ENCODE measurements around the gene KEL. TPM values are rescaled to one million over a fixed set of nuclear protein-coding genes. Genes with fewer than 3 reads are reported as not detected.

The KEL gene
- total RNA-seq, 4 donors from 2014 or later = 0.51 to 0.88 TPM; not detected in 2

DNA sequence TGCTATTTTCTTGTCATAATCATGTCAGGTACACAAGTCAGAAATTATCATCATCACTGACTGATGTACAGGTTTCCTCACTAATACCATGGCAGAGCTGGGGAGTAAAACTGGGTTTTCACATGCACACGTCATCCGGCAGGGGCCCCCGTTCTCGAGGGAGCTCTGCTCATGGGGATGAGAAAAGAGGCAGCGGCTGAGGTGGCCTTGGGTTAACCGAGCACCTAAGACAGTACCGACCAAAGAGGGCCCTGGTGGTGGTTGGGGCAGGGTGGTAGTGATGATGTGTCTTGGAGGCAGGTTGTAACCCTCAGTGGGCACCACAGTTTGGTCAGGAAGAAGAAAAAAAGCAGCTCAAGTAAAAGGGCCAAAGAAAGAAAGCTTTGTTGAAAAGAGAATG is 64.5 kb downstream of the KEL start:
- TF ChIP-seq, protein P1, sequence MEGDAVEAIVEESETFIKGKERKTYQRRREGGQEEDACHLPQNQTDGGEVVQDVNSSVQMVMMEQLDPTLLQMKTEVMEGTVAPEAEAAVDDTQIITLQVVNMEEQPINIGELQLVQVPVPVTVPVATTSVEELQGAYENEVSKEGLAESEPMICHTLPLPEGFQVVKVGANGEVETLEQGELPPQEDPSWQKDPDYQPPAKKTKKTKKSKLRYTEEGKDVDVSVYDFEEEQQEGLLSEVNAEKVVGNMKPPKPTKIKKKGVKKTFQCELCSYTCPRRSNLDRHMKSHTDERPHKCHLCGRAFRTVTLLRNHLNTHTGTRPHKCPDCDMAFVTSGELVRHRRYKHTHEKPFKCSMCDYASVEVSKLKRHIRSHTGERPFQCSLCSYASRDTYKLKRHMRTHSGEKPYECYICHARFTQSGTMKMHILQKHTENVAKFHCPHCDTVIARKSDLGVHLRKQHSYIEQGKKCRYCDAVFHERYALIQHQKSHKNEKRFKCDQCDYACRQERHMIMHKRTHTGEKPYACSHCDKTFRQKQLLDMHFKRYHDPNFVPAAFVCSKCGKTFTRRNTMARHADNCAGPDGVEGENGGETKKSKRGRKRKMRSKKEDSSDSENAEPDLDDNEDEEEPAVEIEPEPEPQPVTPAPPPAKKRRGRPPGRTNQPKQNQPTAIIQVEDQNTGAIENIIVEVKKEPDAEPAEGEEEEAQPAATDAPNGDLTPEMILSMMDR (IDR thresholded peaks at IDR 0.05; ENCODE audit: low read depth) = no peak

DNA sequence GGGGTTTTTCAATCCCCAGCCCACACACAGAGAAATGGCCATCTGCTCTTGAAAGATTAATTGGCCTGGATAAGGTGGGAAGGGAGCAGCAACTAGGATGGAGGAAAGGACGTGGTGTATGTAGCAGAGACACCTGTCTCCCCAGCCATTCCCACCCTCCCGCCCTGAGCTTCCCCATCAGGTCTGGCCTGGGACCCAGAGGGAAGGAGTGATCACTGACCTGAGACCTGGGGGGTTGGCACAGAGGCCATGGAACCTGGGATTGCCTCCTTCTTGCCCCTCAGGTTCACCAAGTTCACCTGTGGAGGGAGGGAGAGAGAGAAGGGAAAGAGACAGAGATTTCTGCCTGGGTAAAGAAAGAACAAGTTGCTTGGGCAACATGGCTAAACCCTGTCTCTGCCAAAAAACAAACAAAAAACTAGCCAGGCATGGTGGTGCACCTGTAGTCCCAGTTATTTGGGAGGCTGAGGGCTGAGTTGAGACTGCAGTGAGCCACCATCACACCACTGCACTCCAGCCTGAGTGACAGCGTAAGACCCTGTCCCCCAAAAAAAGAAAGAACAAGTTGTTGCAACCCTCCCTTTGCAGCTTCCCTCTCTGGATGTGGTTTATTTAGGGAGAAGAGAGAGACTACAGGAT is 65.3 kb downstream of the KEL start:
- TF ChIP-seq, protein P1 (IDR thresholded peaks at IDR 0.05; ENCODE audit: low read depth) = no peak

- TF ChIP-seq, protein P1 (IDR thresholded peaks at IDR 0.05; ENCODE audit: low read depth) = no peak
These were observed 66.0 kb downstream of the KEL start for GRCh38 chr7:142896151-142896550.

- TF ChIP-seq, protein P1 (IDR thresholded peaks at IDR 0.05; ENCODE audit: low read depth) = no peak
These were observed 67.1 kb downstream of the KEL start for GRCh38 chr7:142894985-142895593.

DNA sequence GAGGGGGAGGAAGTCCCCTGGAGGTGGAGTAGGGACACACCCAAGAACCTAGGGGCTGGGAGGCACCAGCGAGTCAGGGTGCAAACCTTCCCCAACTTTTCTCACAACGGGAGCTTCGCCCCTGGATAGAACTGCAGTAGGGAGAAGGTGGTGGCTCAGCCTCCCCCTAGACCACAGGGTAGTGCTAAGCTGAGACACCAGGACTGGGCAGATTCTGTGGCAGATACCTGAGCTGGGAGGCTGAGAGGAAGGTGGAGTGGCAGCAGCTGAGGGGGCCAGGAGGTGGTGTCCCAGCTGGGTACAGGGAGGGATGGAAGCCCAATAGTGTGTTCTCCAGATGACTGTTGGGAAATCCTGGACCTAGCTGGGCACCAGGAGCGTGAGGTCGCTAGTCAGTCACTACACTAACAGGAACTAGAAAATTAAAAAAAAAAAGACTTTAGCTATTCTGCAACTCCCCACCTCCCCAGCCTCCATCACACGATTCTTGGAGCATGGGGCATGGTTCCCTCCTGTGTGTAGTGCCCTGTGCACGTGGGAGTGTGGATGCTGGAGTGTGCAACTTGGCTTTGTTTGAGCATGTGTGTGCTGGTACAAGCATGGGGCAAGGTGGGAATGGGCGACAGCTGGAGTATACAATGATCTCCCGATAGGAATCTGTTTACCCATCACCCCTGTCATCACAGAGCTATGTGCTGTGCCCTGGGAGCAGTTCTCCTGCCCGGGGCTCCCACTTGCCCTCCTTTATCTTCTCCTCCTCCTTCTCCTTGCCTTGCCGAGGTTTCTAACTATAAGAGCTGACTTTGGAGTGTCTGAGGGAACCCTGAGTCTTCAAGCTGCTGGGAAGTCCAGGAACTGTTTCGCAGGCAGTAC is 67.8 kb downstream of the KEL start:
- TF ChIP-seq, protein P1 (IDR thresholded peaks at IDR 0.05; ENCODE audit: low read depth) = no peak

DNA sequence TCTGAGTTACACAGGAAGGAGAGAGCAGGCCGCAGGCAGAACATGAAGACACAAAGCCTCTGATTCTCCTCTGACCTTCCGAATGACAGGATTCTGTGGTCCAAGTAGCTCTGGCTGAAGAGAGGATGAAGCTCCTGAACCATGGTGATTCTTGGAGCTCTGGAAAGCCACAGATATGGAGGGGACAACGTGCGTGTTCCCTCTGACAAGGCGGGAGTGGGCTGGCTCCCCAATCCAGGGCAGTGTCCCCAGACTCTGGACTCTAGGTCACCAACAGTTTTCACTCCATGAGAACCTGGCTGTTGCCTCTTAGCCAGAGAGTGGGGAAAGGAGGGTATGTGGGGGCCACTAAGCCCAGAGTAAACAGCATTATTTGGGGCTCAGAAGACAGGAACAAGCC is 69.2 kb downstream of the KEL start:
- TF ChIP-seq, protein P1 (IDR thresholded peaks at IDR 0.05; ENCODE audit: low read depth) = no peak

GRCh38 chr7:142891490-142892082 is 70.6 kb downstream of the KEL start:
- TF ChIP-seq, protein P1 (IDR thresholded peaks at IDR 0.05; ENCODE audit: low read depth) = no peak

All from subcutaneous adipose tissue (tissue), 4 donors.